ENCODE data around the gene MAP3K10.

Gene MAP3K10

DNA sequence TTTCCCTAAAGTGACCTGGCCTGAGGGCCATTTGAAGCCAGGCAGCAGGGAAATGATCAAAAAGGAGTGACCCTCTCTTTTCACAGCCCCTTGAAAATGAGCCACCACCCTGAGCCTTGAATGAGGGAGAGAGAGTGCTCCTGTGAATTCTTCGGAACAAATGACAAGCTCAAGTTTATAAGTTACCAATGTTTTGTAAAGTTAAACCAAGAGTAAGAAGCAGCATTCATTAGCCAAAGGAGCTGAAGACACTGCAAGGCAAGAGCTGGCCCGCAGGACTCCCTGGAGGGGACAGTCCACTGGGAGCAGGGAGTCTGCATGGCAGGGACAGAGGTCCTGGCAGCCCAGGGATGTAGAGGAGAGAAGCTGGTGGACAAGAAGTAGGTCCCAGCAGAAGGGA lies 52.0 kb downstream of the MAP3K10 start:
- no peak for ATAC-seq
- H3K4me1 Mint-ChIP-seq, result peaks cover 10% of the 10 kb centered on the region
- no peak overlapping the region for H3K27ac Mint-ChIP-seq

DNA sequence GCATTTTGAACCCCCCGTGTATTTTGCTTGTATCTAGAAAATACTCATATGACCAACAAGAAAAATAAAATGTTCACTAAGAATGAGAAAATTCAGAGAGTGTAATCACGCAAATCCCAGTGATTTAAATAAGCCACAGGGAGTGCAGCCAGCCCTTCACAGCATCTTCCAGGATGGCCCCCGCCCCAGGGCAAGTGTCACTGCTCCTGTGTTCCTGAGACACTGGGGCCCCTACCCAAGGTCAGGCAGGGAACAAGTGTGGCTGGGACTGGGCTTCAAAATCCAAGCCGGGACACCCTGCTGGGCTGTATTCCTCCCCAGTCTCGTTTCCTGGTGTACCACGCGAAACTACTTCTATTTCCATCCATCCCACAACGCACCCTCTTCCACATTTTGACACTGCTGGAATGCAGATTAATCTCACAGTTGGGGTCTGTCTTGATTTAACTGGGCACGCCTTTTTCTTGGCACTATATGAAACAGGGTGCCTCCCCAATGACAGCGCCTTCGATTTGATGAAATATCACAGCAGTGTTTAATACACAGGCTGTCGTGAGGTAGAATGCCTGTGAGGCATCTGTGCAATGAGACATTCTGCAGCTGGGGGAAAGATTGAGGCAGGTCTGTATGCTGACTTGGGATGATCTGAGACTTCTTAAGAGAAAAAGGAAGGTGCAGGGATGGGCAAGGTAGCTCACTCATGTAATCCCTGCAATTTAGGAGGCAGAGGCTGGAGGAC lies 53.5 kb downstream of the MAP3K10 start:
- no peaks in the 10 kb centered on the region for H3K9me3 Mint-ChIP-seq
- no peak overlapping the region for H3K4me3 Mint-ChIP-seq
- no peak for ATAC-seq
- no peak overlapping the region for H3K27ac Mint-ChIP-seq
- peaks cover 19% of the 10 kb centered on the region for H3K4me1 Mint-ChIP-seq
- peaks cover 47% of the 10 kb centered on the region for H3K36me3 Mint-ChIP-seq
- no peak for DNase-seq (ENCODE audit: low spot score in 2 of 2)

More for the DNA sequence above, 52.0 kb downstream of the MAP3K10 start:
- H3K9me3 Mint-ChIP-seq, result no peaks in the 10 kb centered on the region
- peaks cover 56% of the 10 kb centered on the region for H3K36me3 Mint-ChIP-seq
- no peak overlapping the region for H3K4me3 Mint-ChIP-seq
- no peak for DNase-seq (ENCODE audit: low spot score in 2 of 2)

DNA sequence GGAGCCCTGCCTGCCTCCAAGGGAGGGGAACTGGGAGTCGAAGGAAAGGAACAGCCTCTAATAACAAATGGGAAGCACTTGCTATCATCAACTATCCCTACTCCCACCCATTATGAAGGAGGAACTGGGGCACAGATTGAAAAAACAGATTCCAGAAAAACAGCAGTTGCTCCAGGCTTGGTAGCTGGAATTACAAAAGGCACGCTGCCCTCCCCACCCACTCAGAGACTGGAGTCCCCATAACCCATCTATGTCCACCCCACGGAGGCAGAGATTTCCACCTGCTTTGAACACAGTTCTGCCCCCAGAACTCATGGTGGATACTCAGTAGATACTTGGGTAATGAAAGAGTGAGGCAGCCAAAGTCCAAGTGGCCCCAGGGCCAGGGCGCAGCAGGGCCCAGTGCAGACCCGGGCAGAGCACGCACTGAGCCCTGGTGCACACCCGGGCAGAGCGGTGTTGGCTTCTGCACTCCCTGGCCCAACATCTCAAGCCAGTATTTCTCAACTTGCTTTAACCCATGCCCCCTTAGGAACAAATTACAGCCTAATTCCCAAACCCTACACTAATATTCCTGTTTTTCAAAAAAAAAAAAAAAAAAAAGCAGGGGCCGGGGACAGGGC lies 54.4 kb downstream of the MAP3K10 start:
- no peak overlapping the region for H3K4me3 Mint-ChIP-seq
- no peak for DNase-seq (ENCODE audit: low spot score in 2 of 2)
- peaks cover 47% of the 10 kb centered on the region for H3K36me3 Mint-ChIP-seq
- peaks cover 21% of the 10 kb centered on the region for H3K4me1 Mint-ChIP-seq
- no peak for ATAC-seq
- H3K9me3 Mint-ChIP-seq, result no peaks in the 10 kb centered on the region
- no peak overlapping the region for H3K27ac Mint-ChIP-seq

DNA sequence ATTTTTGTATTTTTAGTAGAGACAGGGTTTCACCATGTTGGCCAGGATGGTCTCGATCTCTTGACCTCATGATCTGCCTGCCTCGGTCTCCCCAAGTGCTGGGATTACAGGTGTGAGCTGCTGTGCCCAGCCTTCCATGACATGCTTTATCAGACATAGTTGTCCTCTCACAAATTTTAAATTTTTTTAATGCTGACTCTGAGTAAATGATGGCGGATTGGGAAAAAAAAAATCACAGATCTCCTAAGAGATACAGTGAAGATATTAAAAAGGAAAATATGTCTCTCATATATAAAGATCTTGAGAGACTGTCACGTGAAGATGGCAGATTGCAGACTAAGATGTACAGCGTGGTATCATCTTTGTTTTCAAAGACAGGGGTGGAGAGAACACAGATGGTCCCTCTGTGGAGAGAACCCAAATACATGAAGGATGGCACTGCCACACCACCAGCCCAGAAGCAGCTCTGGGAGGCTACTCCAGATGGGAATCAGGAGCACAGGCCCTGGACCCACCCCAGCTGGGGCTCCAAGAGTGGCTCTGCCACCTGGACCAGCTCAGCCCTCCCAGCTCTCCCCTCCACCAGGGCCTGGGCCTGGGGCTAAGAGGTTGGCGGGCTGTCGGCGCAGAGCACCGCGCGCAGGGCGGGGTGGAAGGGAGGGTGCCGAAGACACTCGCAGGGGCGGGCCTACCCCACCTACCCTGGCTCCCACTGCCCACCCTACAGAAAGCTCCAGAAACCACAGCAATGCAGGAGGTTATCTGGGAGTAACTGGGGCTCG lies 55.3 kb downstream of the MAP3K10 start:
- H3K4me3 Mint-ChIP-seq, result no peak overlapping the region
- DNase-seq (ENCODE audit: low spot score in 2 of 2), result no peak
- H3K4me1 Mint-ChIP-seq, result peaks cover 21% of the 10 kb centered on the region
- no peaks in the 10 kb centered on the region for H3K9me3 Mint-ChIP-seq
- peaks cover 47% of the 10 kb centered on the region for H3K36me3 Mint-ChIP-seq
- H3K27ac Mint-ChIP-seq, result no peak overlapping the region
- no peak for ATAC-seq

DNA sequence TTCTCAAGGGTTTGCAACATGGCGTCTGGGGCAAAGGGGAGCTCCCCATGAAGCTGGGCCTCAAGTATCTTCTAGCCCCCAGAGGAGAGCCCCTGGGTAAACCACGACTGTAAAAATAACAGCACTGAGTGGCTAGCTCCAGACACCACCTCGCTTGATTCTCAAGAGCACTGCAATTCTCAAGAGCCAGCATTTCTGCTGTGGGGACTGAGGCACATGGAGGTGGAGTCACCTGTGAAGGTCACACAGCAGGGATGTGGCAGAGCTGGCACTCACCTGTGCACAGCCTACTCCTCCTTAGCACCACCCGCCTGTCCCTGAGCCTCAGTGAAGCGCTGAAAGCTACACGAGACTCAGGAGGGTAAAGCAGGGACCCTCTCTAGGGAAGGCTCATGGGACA lies 56.0 kb downstream of the MAP3K10 start:
- Mint-ChIP-seq H3K4me1 (peaks cover 18% of the 10 kb centered on the region), H3K36me3 (peaks cover 43% of the 10 kb centered on the region), H3K4me3 (no peak overlapping the region), H3K27ac (no peak overlapping the region), H3K9me3 (no peaks in the 10 kb centered on the region)
- ATAC-seq (no peak), DNase-seq (ENCODE audit: low spot score in 2 of 2) (no peak)

DNA sequence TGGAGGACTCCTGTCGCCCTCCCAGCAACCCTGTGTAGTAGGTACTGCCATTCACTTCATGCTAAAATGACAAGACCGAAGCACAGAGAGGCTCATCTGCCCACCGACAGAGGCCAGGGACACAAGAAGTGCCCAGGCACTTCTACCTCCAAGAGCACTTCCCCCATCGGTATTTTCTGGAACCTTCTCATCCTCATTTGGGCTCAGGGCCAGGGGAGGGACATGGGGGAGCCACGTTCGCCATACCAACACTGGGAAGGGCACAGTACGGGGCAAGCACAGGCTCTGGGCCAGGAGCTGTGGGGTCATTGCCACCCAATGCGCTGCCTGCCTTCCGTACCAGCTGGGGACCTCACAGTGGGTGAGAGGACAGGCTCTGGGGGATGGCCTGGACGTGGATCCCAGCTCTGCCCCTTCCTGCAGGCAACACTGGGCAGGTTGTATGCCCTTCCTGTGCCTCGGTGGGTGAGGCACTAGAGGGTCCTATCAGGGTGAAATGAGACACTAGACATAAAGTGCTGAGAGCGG lies 56.6 kb downstream of the MAP3K10 start:
- Mint-ChIP-seq H3K4me1 (peaks cover 24% of the 10 kb centered on the region), H3K4me3 (no peak overlapping the region), H3K27ac (peak overlapping the region; percentile 89), H3K36me3 (peaks cover 36% of the 10 kb centered on the region), H3K9me3 (no peaks in the 10 kb centered on the region)
- no peak for ATAC-seq
- DNase-seq (ENCODE audit: low spot score in 2 of 2), result no peak

DNA sequence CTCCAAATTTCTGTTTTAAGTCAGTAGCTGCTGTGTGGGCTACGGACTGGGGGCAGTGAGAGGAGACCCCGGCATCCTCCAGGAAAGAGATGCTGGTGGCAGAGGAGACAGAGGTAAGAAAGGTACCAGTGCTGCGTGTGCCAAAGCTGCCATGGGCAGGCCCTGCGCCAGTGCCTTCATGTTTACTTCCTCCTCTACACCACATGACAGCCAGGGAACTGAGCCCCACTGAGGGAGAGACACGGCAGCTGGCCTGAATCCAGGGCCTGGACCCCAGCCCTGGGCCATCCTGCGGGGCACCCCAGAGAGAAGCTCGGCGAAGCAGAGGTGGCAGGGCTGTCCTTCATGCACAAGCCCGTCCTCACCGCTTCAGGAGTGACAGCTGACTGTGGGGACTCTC lies 58.0 kb downstream of the MAP3K10 start:
- H3K27ac Mint-ChIP-seq, result no peak overlapping the region
- no peaks in the 10 kb centered on the region for H3K9me3 Mint-ChIP-seq
- ATAC-seq, result no peak
- no peak for DNase-seq (ENCODE audit: low spot score in 2 of 2)
- H3K4me3 Mint-ChIP-seq, result no peak overlapping the region
- H3K36me3 Mint-ChIP-seq, result peaks cover 42% of the 10 kb centered on the region
- peaks cover 25% of the 10 kb centered on the region for H3K4me1 Mint-ChIP-seq

DNA sequence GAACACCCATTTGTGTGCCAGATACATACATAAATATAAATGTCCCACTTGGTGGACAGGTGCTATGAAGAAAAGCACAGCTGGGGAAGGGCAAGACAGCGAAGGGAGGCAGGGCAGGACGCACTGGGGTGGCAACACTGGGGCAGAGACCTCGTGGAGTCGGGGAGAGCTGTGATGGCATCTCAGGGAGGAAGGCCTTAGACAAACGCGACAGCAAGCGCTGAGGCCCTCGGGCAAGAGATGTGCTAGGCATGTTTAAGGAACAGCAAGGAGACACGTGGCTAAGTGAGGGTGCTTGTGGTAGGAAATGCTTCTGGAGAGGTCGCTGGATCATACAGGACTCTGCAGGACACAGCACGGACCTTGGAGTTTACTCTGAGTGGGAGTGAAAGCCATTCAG lies 58.6 kb downstream of the MAP3K10 start:
- peak overlapping the region; percentile 50 for H3K27ac Mint-ChIP-seq
- no peak for ATAC-seq

DNA sequence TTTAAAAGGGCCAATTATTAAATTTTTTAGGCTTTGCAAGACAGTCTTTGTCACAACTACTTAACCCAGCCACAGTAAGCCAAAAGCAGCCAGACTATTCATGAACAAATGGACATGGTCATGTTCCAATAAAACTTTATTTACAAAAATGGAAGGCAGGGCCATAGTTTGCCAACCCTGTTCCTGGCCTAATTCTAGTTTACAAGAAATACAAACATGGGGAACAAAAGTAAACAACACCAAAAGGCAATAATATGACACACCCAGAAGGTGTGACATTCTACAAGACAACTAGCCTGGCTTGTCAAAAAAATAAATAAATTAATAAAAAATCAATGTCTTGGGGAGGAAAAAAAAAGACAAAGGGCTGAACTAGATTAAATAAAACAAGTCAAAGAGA lies 60.0 kb downstream of the MAP3K10 start:
- Mint-ChIP-seq H3K36me3 (peaks cover 60% of the 10 kb centered on the region), H3K9me3 (no peaks in the 10 kb centered on the region), H3K4me1 (peaks cover 40% of the 10 kb centered on the region), H3K4me3 (no peak overlapping the region), H3K27ac (no peak overlapping the region)
- DNase-seq (ENCODE audit: low spot score in 2 of 2) (no peak), ATAC-seq (no peak)

More for the DNA sequence above, 58.6 kb downstream of the MAP3K10 start:
- peaks cover 47% of the 10 kb centered on the region for H3K36me3 Mint-ChIP-seq
- no peak overlapping the region for H3K4me3 Mint-ChIP-seq
- no peaks in the 10 kb centered on the region for H3K9me3 Mint-ChIP-seq
- no peak for DNase-seq (ENCODE audit: low spot score in 2 of 2)
- H3K4me1 Mint-ChIP-seq, result peaks cover 26% of the 10 kb centered on the region

DNA sequence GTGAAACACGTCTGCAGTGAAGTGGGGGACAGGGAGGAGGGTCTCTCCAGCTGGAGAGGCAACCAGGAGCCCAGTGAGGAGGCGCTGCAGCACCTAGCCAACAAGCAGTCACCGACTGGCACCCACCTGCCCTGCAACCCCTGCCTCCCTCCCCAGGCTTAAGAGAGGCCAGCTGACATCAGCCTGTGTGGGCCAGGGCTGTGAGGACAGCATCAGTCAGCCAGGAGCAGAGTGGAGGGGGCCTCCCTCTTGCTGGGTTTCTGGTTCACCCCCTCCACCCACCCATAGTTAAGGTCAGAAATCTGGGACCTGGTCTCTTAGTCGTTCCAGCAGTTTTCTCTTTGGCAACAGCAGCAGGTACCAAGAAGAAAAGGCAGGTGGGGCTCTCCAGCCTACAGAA lies 60.8 kb downstream of the MAP3K10 start:
- DNase-seq (ENCODE audit: low spot score in 2 of 2) (no peak), ATAC-seq (no peak)
- peaks cover 59% of the 10 kb centered on the region for H3K36me3 Mint-ChIP-seq
- no peak overlapping the region for H3K27ac Mint-ChIP-seq
- no peaks in the 10 kb centered on the region for H3K9me3 Mint-ChIP-seq
- peaks cover 42% of the 10 kb centered on the region for H3K4me1 Mint-ChIP-seq
- H3K4me3 Mint-ChIP-seq, result no peak overlapping the region

DNA sequence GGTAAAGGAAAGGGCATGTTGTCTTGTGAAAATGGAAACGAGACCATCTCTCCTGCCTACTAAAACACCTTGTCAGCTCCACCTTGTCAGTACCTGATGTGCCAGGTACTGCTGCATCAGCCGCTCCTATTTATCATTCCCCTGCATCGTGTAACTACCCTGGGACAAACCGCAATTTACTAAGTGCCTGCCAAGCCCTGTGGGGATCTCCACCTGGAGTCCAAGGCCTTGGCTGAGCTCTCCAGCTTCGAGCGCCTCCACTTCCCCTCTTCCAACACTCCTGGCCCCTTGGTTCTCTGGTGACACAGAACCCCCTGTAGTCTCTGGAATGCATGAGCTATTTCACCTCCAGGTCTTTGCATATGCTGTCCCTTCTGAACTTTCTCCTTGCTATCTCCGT lies 61.2 kb downstream of the MAP3K10 start:
- ATAC-seq (no peak), DNase-seq (ENCODE audit: low spot score in 2 of 2) (no peak)
- peaks cover 59% of the 10 kb centered on the region for H3K36me3 Mint-ChIP-seq
- peaks cover 44% of the 10 kb centered on the region for H3K4me1 Mint-ChIP-seq
- H3K9me3 Mint-ChIP-seq, result no peaks in the 10 kb centered on the region
- no peak overlapping the region for H3K4me3 Mint-ChIP-seq
- H3K27ac Mint-ChIP-seq, result no peak overlapping the region

DNA sequence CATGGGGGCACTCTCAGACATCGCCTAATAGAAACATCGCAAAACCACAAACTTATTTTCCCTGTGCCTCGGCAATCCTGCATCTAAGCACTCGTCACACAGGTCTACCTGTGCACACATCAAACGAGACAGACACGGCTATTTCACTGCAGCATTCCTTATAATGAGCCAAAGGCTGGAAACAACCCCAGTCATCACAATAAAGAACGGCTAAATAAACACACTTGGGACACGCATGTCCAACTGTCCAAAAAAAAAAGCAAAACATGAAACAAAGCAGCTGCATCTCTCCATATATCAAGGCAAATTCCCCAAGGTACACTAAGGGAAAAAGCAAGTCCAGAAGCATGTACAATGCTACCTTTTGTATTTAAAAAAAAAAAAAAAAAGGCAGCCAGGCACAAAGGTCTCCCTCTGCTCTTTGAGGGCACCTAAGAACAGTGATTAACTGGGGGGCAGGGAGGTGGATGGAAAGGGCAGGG lies 62.4 kb downstream of the MAP3K10 start:
- Mint-ChIP-seq H3K36me3 (peaks cover 59% of the 10 kb centered on the region), H3K4me1 (peaks cover 37% of the 10 kb centered on the region), H3K9me3 (no peaks in the 10 kb centered on the region), H3K4me3 (no peak overlapping the region), H3K27ac (no peak overlapping the region)
- no peak for DNase-seq (ENCODE audit: low spot score in 2 of 2)
- ATAC-seq, result no peak

DNA sequence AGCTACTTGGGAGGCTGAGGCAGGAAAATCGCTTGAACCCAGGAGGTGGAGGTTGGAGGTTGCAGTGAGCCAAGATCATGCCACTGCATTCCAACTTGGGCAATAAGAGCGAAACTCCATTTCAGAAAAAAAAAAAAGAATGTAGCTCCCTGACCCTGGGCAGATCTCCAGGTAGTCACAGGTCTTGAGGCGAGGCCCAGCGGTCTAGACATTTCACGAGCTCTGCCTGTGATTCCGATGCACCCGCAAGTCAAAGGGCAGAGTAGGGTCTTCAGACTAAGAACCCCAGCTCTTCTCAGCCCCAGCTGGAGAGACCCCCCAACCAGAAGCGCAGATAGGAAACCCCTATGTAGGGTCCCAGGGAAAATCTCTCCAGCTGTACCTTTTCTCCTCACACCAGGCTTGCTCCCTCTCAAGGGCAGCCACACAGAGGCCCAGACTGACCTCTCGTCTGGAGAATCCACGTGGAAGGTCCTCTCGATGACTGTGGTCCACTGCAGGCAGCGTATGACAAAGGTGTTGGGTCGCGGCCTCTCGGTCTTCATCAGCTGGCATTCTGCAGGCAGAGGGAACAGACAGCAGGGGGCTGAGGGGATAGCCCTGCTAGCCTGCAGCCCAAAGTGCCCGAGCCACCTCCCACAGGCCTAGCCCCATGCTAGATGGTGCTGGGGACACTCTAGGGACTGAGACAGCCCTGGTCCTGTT lies 63.6 kb downstream of the MAP3K10 start:
- DNase-seq (ENCODE audit: low spot score in 2 of 2), result no peak
- Mint-ChIP-seq H3K4me3 (no peak overlapping the region), H3K27ac (peak overlapping the region; percentile 73), H3K36me3 (peaks cover 55% of the 10 kb centered on the region), H3K9me3 (no peaks in the 10 kb centered on the region), H3K4me1 (peaks cover 43% of the 10 kb centered on the region)
- no peak for ATAC-seq

DNA sequence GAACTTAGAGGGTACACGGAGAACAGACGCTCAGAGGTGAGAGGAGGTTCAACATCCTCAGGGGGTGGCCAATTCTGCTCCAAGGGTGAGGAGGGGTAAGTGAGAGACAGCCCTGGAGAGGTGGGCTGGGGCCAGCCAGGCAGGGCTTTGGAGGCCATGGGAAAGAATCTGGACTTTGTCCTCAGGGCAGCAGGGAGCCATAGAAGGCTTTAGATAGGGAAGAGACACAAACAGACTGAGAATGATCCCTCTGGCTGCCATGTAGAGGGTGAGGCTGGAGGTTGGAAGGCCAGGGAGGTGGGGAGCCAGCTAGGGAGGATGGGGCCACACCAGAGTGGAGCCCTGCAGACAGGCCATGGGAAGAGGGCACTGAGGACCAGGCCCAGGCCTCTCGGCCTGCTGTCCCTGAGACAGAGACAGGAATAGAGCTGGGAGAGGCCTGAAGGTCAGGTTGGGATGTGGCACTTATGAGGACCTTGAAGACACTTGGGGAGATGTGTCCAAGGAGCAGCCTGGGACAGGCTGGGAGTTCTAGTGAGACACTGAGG lies 64.5 kb downstream of the MAP3K10 start:
- Mint-ChIP-seq H3K27ac (peak overlapping the region; percentile 73), H3K9me3 (no peaks in the 10 kb centered on the region), H3K4me1 (peaks cover 42% of the 10 kb centered on the region), H3K36me3 (peaks cover 46% of the 10 kb centered on the region), H3K4me3 (no peak overlapping the region)
- DNase-seq (ENCODE audit: low spot score in 2 of 2), result no peak
- ATAC-seq, result no peak

DNA sequence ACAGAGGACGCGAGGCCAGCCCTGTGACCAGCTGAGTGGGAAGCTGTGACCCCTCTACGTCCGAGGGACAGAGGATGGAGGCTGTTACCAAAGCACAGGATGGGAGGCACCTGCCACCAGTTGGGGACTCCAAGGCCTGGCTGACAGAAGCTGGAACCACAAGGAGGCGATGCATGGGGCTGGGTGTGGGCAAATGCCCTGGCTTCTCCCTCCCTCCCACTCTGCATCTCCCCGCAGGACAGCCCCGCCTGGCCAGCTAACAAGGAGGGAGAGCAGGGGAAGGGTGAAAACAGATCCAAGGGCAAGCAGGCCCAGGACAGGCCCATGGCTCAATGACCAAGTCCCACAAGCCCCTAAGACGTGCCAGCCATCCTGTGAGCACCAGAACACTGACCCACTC lies 65.3 kb downstream of the MAP3K10 start:
- DNase-seq (ENCODE audit: low spot score in 2 of 2) (no peak), ATAC-seq (no peak)
- peaks cover 38% of the 10 kb centered on the region for H3K36me3 Mint-ChIP-seq
- no peak overlapping the region for H3K4me3 Mint-ChIP-seq
- peak overlapping the region; percentile 73 for H3K27ac Mint-ChIP-seq
- no peaks in the 10 kb centered on the region for H3K9me3 Mint-ChIP-seq
- H3K4me1 Mint-ChIP-seq, result peaks cover 43% of the 10 kb centered on the region

All from stimulated activated effector memory CD8-positive, alpha-beta T cell treated with anti-CD3 and anti-CD28 coated beads, Interleukin-12 subunit alpha, Interleukin-12 subunit beta, amount 100 ng/mL, for 72 hours (primary cell).